HEK293 (cell line): ENCODE measurements around the gene FBXO2.

ENCODE experiments used
- CTCF ChIP-seq: fragments of 450-650 bp; formaldehyde crosslinking; IDR thresholded peaks from 2 replicates; pipeline ENCODE4 v1.5.1; 2016; ENCODE audit warnings: missing biosample characterization, missing genetic modification characterization
- KLF8 ChIP-seq: fragments of 450-650 bp; formaldehyde crosslinking; IDR thresholded peaks from 2 replicates; pipeline ENCODE4 v1.5.1; 2016; ENCODE audit warnings: missing biosample characterization, missing genetic modification characterization
- OVOL3 ChIP-seq: fragments of 450-650 bp; formaldehyde crosslinking; IDR thresholded peaks from 2 replicates; pipeline ENCODE4 v1.5.1; 2016; ENCODE audit warnings: missing biosample characterization, missing genetic modification characterization
- ZBTB48 ChIP-seq: fragments of 450-650 bp; formaldehyde crosslinking; IDR thresholded peaks from 2 replicates; pipeline ENCODE4 v1.5.1; 2016; ENCODE audit warnings: missing biosample characterization, missing genetic modification characterization
- ZNF549 ChIP-seq: fragments of 450-650 bp; IDR thresholded peaks from 2 replicates; pipeline ENCODE4 v1.5.1; 2018; ENCODE audit warnings: missing biosample characterization, missing genetic modification characterization, mild to moderate bottlenecking, inconsistent platforms, moderate library complexity

GRCh38 chr1:11680270-11681070 lies 26.2 kb upstream of the FBXO2 start:
- TF ChIP-seq ZBTB48 (tag by site-specific recombination) (peak; percentile 27; the same call in 1 of the 2 replicates), CTCF (tag by site-specific recombination) (no peak), KLF8 (no peak), ZNF549 (tag by site-specific recombination) (no peak), OVOL3 (tag by site-specific recombination) (peak; percentile 65; the same call in 1 of the 2 replicates)
